Activated naive CD8-positive, alpha-beta T cell treated with anti-CD3 and anti-CD28 coated beads, Interleukin-2, amount 50 U/mL, for 16 hours (primary cell): ENCODE data around the gene PCNA.
"Not testable (repeated sequence)": the region's sequence is repeated elsewhere in the genome, so short reads cannot be mapped to it uniquely, and the experiment has no call there.

ENCODE experiments used
- DNase-seq: peaks from one replicate; pipeline ENCODE4 v3.0.0-alpha.2; 2020; ENCODE audit warnings: low read depth, low spot score

The PCNA gene

DNA sequence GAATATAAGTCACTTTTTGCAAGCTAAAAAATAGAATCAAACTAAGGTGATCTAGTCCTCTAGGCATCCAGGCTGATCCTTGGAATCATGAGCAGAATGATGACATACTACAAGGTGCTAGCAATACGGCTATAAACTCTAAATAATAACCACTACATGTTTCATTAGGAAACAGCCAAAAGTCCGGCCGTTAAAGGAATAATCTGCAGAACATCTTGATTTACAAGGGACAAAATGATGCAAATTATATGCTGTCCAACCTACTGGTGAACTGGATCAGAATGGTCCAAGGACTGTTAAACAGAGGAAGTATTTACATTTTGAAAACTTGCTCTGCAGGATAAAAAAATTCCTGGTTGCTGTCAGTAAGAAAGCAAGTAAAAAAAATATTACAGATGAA, 19.8 kb downstream of the PCNA start:
- DNase-seq: not testable (repeated sequence)

DNA sequence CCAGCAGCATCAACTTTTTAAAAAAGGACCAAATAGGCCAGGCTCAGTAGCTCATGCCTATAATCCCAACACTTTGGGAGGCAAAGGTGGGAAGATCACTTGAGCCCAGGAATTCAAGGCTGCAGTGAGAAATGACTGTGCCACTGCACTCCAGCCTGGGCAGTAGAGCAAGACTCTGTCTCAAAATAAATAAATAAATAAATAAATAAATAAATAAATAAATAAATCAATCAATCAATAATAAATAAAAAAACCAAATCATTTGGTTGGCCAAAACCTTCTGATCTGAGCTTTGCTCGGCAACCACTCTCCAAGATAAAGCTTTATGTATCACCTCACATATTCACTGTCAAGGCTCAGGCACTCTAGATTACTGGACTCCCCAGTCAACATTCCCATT, 20.7 kb downstream of the PCNA start:
- not testable (repeated sequence) for DNase-seq

DNA sequence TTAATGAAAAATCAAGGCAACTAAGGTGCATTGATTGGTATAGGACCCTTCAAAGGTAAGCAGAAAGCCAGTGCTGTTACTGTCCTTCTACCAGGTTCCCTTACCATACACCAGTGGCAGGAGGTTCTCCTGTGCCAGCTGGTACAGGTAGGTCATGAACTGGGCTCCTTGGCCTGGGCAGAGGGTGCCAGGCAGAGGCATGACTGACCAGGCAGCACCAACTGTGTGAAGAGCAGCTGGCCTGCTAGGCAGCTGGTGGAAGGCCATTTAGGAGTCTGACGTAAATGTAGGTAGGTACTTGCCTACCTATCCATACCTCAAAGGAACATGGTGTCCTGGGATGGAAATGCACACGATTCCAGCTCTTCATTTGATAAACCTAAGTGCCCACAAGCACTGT, 23.3 kb downstream of the PCNA start:
- no peak for DNase-seq

DNA sequence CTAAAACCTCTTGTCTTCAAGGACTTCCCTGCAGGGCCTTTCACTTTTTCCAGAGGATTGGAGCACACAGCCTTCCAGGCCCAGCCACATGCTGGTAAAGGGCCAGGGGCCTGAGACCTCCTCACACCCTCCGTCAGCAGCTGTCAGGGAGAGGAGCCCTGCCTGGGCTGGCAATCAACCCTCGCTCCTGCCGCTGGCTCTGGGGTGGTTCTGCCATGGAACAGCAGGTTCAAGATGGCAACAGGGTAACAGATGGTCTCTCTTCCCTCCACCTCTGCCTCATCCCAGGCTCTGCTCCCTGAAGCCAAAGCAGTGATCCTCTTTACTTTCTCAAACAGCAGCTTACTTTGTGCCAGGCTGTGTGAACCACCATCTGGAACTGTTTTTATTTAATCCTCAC, 23.8 kb downstream of the PCNA start:
- no peak for DNase-seq

DNA sequence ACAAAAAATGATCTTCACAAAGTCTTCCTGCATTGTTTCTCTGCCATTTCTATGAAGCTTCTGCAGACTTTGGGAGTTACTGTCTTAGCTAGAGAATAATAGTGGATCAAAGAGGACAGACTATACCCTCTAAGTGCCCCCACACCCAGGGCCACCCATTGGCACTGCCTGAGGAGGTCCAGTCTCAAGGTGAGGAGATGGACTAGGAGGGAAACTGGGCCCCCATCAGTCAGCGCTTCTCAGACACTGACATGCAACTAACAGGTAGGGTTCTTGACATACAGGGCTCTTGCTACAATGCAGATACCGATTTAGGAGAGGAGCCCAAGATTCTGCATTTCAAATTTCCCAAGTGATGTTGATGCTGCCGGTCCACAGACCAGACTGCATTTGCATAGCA, 24.3 kb downstream of the PCNA start:
- no peak for DNase-seq

DNA sequence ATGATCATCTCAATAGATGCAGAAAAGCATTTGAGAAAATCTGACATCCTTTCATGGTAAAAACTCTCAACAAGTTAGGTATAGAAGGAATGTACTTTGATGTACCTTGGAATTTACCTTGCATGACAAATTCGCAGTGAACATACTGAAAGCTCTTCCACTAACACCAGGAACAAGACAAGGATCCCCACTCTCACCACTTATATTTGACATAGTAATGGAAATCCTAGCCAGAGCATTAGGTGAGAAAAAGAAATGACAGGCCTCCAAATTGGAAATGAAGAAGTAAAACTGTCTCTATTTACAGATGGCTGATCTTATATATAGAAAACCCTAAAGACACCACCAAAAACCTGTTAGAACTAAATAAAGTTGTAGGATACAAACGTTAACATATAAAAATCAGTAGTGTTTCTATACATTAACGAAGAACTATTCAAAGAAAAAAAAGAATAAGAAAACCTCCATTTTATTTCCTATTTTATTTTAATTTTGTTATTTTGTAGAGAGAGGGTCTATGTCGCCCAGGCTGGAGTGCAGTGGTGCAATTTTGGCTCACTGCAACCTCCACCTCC, 26.9 kb downstream of the PCNA start:
- DNase-seq: no peak

DNA sequence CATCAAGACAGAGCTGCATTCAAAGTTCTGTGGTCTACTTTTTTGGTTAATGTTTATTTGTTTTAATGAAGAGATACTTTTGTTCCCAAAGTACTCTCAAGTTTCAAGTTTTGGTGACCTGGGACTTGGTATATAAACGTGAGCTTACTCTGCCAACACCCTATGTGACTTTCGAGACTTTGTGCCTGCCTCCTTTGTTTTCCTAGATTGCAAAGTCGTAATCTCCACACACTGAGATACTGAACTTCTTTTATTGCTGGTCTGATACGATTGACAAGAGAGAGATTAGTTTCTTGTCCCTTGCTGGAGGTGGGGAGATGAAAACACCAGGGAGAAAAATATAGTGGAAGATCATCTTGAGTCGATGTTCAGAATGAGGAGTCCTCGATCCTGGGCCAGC, 27.9 kb downstream of the PCNA start:
- no peak for DNase-seq

DNA sequence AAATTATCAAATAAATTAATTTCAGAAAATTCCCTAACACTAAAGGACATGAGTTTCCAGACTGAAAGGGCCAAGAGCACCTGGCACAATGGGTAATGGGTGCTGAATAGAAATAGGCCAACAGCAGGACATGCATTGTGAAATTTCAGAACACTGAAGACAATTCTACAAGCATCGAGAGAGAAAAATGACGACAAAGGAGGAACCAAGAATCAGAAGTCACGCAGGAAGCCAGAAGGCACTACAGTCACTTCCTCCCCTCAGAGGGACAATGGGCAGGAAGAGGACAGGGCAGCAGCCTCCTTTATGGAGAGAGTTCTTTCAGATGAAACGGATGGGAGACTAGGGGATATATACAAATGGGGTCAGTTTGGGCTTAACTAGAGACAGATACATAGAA, 29.6 kb downstream of the PCNA start:
- no peak for DNase-seq

DNA sequence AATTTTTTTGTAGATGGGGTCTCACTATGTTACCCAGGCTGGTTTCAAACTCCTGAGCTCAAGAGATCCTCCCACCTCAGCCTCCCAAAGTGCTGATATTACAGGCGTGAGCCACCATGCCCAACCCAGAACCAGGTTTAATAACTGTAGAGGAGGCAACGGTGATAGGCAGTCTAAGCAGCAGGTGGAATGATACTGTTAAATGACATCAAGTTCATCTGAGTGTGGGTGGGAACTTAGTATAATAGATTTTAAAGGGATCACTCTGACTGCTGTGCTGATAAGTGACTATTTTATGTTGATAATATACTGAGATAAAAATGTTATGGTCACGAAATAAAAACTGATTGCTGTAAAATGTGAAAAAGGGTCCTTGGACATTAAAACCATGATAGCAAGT, 31.1 kb downstream of the PCNA start:
- no peak for DNase-seq

DNA sequence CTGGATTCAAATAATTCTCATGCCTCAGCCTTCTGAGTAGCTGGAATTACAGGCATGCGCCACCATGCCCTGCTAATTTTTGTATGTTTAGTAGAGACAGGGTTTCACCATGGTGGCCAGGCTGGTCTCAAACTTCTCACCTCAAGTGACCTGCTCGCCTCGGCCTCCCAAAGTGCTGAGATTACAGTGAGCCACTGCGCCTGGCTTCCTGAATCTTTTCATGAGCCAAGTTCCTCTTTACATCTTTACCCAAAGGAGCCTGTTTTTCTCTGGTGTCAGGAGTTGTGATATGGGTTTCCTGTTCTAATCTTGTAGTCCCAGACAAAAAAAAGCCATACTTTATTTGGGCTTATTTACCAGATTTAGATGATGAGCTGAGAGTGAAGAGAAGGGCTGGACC, 34.4 kb downstream of the PCNA start:
- DNase-seq: no peak

DNA sequence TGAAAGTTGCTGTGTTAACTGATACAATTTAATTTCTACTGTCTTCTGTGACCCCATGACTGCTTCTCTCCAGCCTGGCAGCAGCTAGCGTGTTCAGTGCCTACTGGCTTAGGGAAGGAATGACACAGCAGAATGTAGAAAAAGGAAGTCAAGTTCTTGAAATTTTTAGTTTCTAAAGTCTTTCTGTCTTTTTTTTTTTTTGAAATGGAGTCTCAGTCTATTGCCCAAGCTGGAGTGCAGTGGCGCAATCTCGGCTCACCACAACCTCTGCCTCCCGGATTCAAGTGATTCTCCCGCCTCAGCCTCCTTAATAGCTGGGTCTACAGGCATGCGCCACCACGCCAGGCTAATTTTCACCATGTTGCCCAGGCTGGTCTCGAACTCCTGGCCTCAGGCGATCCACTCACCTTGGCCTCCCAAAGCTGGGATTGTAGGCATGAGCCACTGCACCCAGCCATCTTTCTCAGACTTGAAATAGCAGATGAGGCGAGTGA, 39.3 kb downstream of the PCNA start:
- no peak for DNase-seq

DNA sequence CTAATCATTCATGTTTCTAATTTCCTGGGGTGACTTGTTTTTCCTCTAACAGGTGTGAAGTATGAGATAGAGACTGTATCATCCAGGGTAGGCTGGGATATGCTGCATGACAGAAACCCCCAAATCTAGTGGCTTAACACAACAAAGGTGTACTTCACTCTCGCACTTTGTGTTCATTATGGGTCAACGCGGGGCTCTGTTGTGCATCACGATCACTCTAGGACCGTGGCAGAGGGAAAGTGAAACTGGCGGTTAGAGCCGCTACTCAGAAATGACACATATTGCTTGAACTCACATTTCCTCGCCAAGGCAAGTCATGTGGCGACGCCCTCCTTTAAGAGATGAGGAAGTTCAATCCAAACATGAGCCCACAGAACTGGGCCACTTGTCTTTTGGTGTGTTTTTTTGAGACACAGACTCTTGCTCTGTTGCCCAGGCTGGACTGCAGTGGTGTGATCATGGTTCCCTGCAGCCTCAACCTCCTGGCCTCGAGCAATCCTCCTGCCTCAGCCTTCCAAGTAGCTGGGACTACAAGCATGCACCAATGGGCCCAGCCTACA, 41.3 kb downstream of the PCNA start:
- DNase-seq: peak; percentile 55

DNA sequence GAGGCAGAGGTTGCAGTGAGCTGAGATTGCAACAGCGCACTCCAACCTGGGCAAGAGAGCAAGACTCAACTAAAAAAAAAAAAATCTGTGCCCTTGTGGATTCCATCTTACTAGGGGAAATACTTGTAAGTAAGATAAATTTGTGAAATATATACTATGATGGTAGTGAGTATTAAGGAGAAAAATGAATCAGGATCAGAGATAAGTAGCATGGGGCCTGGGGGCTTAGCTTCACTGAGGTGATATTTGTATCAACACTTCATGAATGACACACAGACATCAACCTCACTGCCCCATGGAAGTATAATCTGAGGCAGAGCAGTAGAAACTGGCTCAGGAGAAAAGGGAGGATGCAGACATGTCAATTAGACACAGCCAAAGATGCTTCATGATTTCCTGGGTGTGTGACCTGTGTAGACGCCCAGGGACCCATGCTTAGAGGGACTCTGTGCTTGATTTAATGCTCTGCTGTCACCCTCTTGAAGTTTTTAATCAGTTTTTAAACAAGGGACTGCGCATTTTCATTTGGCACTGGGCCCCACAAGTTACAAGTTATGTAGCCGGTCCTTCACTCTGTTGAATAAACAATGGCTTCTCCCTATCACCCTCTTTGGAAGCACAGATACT, 41.9 kb downstream of the PCNA start:
- no peak for DNase-seq

DNA sequence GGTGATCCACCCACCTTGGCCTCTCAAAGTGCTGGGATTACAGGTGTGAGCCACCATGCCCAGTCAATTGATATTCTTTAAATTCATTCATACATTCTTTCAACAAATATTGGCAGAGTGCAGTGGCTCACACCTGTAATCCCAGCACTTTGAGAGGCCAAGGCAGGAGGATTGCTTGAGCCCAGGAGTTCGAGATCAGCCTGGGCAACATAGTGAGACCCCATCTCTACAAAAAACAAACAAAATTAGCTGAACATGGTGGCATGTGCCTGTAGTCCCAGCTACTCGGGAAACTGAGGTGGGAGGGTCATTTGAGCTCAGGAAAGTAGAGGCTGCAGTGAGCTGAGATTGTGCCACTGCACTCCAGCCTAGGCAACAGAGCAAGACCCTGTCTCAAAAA, 42.8 kb downstream of the PCNA start:
- not testable (repeated sequence) for DNase-seq

DNA sequence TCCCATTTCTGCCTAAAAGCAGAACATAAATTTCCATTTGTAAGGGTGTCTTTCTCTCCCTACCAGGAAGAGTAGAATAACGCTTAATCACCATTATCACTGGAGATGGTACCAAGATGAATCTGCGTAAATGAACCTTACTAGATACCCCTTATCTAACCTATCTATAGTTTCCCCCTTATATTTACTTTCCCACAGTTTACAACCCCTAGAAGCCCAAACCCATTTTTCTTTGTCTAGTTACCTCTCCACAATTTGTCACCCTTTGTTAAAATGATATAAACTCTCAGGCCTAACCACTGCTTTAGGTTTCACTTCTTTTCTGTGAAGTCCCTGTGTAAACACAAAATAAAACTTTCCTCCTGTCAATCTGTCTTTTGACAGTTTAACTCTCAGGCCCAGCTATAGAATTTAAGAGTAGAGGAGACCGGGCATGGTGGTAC, 45.5 kb downstream of the PCNA start:
- no peak for DNase-seq

DNA sequence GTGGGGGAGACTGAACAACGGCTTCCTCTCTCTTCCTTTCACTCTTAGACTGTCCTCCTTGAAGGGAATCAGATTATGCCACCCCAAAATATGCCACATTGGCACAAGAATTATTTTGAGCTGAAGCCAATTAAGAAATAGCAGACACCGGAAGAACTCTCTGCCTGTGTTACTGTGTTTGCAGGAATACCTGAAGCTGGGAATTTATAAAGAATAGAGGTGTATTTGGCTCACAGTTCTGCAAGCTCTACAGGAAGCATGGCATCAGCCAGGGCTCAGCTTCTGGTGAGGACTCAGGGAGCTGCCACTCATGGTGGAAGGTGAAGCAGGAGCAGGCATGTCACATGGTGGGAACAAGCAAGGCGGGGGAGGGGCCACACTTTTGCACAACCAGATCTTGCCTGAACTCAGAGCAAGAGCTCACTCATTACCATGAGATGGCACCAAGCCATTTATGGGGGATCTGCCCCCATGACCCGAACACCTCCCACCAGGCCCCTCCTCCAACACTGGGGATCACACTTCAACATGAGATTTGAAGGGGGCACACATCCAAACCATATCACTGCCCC, 46.0 kb downstream of the PCNA start:
- no peak for DNase-seq

DNA sequence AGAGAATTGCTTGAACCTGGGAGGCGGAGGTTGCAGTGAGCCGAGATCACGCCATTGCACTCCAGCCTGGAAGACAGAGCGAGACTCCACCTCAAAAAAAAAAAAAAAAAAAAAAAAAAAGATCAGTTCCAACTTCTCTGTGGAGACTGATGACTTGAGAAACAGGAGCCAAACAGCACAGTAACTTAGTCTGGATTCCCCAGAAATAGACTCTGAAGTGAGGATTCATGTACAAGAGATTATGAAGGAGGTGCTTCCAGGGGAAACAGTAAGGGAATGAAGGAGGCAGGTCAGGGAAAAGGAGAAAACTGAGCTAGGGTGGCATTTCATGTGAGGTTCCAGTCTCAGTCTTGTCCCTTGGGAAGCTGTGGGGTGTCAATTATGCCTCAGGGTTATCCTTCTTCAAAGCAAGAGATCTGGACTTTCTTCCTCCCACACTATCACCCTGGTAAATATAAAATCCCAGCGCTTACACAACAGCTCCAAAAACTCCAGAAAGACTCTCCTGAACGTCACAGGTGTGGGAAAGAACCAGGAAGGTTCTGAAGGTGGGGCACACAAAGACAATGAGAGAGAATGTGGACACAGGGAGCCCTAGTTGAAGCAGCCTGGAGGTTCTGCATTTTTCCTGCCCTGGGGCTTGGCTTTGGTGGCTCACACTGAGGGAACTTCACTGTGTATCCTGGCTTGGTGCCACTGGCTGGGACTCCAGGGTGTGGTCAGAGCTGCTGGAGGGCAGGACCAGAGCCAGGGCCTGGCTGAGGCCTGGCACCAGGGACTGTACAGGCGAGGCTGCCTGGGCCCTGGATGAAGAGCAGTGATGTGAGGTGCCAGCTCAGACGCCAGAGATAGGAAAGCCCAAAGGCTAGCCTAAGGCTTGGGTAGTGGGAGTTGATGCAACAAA, 46.8 kb downstream of the PCNA start:
- no peak for DNase-seq

DNA sequence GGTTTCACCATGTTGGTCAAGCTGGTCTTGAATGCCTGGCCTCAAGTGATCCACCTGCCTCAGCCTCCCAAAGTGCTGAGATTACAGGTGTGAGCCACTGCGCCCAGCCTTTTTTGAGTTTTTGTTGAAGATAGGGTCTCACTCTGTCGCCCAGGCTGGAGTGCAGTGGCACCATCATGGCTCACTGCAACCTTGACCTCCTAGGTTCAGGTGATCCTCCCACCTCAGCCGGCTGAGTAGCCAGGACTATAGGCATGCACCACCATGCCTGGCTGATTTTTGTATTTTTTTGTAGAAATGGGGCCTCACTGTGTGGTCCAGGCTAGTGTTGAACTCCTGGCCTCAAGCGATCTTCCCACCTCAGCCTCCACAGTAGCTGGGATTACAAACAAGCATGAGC, 47.8 kb downstream of the PCNA start:
- DNase-seq: not testable (repeated sequence)

DNA sequence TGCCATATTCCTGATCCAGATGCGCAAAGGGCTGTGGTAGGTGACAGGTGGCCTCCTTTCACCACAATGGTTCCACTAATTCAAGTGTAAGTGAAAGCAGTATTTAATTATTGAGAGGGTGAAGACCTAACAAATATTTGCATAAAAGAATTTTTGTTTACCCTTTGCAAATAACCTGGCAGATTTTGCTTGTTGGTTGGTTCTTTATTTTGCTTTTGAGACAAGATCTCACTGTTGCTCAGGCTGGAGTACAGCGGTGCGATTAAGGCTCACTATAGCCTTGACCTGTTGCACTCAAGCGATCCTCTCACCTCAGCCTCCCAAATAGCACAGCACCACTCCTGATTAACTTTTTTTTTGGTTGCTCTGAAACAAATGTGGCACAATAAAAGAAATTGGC, 49.2 kb downstream of the PCNA start:
- DNase-seq: no peak

DNA sequence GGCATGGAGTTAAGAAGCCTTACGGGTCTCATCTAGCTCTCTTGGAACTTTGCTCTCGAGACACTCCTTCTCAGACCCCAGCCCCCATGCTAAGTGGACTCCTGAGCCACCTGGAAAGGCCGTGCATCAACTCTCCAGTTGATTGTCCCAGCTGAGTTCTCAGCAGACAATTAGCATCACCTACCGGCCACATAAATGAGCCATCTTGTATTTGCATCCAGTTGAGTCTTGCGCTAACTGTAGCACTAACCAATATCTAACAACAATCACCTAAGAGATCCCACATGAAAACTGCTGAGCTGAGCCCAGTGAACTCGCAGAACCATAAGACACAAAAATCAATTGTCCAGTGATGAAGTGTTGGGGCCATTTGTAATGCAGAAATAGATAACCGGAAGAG, 49.7 kb downstream of the PCNA start:
- no peak for DNase-seq

DNA sequence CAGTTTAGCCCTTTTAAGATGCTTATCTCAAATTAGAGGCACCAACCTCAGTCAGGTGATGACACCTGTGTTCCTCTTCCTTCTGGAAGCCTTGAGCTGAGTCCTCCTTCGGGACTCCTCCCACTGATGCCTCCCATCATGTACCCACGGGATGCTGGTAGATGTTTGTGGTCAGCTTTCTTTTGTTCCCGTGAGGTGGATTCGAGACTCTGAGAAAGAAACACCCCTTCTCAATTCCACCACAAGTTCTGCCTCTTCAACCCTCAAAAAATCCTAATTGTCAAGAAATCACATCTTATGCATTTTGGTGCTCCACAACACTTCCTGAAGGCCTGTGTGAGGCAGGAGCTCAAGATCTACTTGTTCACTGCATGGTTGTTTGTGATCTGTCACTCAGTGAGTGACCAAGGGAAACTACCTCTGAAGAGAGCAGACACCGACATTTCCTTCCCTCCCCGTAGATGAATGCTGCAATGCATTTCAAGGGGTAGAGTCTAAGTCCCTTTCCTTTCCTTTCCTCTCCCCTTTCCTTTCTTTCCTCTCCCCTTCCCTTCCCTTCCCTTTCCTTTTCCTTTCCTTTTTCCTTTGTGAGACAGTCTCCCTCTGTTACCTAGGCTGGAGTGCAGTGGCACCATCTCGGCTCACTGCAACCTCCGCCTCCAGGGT, 50.5 kb downstream of the PCNA start:
- DNase-seq: no peak
